HFFc6 (cell line): ENCODE measurements around the gene ATP6V1D. TPM values are rescaled to one million over a fixed set of nuclear protein-coding genes. Genes with fewer than 3 reads are reported as not detected.
"Not testable (repeated sequence)": the region's sequence is repeated elsewhere in the genome, so short reads cannot be mapped to it uniquely, and the experiment has no call there.

Source experiments
- DNase-seq: peaks from one replicate; pipeline ENCODE4 v3.0.0-alpha.2; 2018
- H3K27ac Mint-ChIP-seq: 2 replicates; pipeline ENCODE4 v1.8.0; 2020; ENCODE audit warnings: mild to moderate bottlenecking, mixed read lengths
- H3K27me3 Mint-ChIP-seq: 2 replicates; pipeline ENCODE4 v1.8.0; 2021; ENCODE audit warnings: mild to moderate bottlenecking, moderate library complexity, mixed read lengths; ENCODE audit not compliant: insufficient read depth
- H3K36me3 Mint-ChIP-seq: 2 replicates; pipeline ENCODE4 v1.8.0; 2021; ENCODE audit warnings: low read depth, mixed read lengths
- H3K4me1 Mint-ChIP-seq: 2 replicates; pipeline ENCODE4 v1.8.0; 2020; ENCODE audit warnings: low read depth, mixed read lengths
- H3K4me3 Mint-ChIP-seq: 2 replicates; pipeline ENCODE4 v1.8.0; 2020; ENCODE audit warnings: mild to moderate bottlenecking, moderate library complexity, mixed read lengths
- H3K9me3 Mint-ChIP-seq: 2 replicates; pipeline ENCODE4 v1.8.0; 2020; ENCODE audit warnings: mild to moderate bottlenecking, mixed read lengths
- CTCF ChIP-seq: fragments of 200-600 bp; sonication (generic); IDR thresholded peaks from 2 replicates; pipeline ENCODE4 v1.5.0; 2021; ENCODE audit warnings: antibody characterized with exemption, mild to moderate bottlenecking
- total RNA-seq, 6 experiments: library from RNA; stranded (reverse); fragmentation: NEBNext Ultra II Directional; extraction: Animal tissue kit (Norgen Biotek cat#: 25700); gene quantifications; 2 replicates in 1 of 6; 3 replicates in 5 of 6; pipeline ENCODE4 v1.2.3, GENCODE V29; 2021

Gene ATP6V1D
- total RNA-seq, 6 experiments from 2014 or later = 135 to 167 (median 150) TPM

GRCh38 chr14:67335781-67336180, 23.8 kb downstream of the ATP6V1D start:
- Mint-ChIP-seq H3K4me1 (peaks cover 18% of the 10 kb centered on the region), H3K27me3 (peaks cover 1% of the 10 kb centered on the region), H3K4me3 (no peak overlapping the region), H3K9me3 (no peaks in the 10 kb centered on the region), H3K27ac (no peak overlapping the region), H3K36me3 (peaks cover 45% of the 10 kb centered on the region)
- TF ChIP-seq CTCF = peak; percentile 80
- peak; percentile 19 for DNase-seq

DNA sequence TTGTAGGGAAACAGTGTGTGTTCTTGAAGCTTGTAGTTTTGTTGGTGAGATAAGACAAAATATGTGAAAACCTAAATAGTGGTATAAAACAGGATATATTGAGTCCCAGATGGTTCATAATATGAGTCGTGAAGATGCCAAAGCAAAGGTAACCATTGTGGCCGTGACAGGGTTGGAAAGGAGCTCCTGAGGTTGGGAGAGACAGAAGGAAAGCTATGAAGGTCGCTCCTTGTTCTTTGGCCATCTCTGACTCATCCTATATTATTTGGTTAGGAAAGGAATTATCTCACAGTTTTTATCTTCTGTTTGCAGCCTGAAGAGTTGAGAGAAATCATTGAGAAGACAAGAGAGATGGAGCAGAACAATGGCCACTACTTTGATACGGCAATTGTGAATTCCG, 27.1 kb downstream of the ATP6V1D start:
- H3K4me1 Mint-ChIP-seq = peaks cover 18% of the 10 kb centered on the region
- H3K36me3 Mint-ChIP-seq = peaks cover 57% of the 10 kb centered on the region
- peak overlapping the region; percentile 54 for H3K27ac Mint-ChIP-seq
- H3K27me3 Mint-ChIP-seq = peaks cover 1% of the 10 kb centered on the region; the same call in 1 of the 2 replicates
- no peak for DNase-seq
- no peak for TF ChIP-seq CTCF
- H3K9me3 Mint-ChIP-seq = no peaks in the 10 kb centered on the region
- 0 out of 2 replicates have a peak overlapping the region, but pooled peaks have one; percentile 4 for H3K4me3 Mint-ChIP-seq

DNA sequence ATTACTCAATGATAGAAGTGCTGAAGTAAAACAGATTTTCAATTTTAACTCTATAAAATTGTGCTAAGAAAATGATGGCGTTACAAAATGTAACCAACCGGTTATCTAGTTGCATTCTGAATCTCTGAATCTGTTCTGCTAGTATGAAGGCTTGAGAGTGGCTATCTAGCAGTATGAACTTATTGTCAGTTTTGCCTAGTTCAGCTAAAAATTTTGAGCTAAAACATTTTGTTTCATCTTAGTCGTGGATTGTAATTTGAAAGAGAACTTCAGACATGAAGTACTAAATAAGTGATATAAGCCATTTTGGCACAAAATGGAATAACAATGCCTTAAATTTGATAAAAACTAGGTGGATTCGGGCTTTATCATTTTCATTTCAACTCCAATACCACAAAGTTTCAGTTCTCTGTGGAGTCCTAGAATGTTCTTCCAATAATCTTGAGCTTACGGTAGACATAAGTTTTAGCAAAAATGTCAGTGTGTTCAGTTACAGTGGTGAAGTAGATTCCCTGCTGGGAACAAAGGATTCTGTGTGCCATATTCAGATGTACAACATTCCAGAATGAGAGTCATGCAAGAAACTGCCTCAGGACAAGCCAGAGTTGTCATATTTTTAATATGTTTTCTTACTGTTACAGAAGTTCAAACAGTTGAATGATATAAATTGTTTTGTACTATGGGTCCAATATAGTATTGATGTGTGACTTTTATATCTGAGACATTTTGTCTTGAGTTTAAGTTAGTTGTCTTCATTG, 28.1 kb downstream of the ATP6V1D start:
- peaks cover 18% of the 10 kb centered on the region for H3K4me1 Mint-ChIP-seq
- H3K4me3 Mint-ChIP-seq = no peak overlapping the region
- H3K36me3 Mint-ChIP-seq = peaks cover 66% of the 10 kb centered on the region
- H3K27me3 Mint-ChIP-seq = peaks cover 1% of the 10 kb centered on the region; the same call in 1 of the 2 replicates
- peak; percentile 27 for DNase-seq
- TF ChIP-seq CTCF = no peak
- no peaks in the 10 kb centered on the region for H3K9me3 Mint-ChIP-seq
- H3K27ac Mint-ChIP-seq = peak overlapping the region; percentile 54

DNA sequence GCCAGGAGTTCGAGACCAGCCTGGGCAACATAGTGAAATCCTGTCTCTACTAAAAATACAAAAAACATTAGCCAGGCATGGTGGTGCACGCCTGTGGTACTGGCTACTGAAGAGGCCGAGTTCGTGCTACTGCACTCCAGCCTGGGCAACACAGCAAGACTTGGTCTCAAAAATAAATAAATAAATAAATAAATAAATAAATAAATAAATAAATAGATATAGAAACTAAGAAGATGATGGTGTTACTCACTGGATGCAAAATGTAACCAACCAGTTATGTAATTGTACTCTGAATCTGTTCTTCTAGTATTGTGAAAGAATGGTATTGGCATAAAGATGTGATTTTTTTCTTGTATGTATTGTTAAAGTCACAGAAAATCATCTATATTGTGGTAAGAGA, 29.9 kb downstream of the ATP6V1D start:
- Mint-ChIP-seq H3K36me3 (peaks cover 61% of the 10 kb centered on the region), H3K4me1 (peaks cover 18% of the 10 kb centered on the region)
- not testable (repeated sequence) for H3K4me3 Mint-ChIP-seq, H3K9me3 Mint-ChIP-seq, H3K27ac Mint-ChIP-seq, DNase-seq, H3K27me3 Mint-ChIP-seq

DNA sequence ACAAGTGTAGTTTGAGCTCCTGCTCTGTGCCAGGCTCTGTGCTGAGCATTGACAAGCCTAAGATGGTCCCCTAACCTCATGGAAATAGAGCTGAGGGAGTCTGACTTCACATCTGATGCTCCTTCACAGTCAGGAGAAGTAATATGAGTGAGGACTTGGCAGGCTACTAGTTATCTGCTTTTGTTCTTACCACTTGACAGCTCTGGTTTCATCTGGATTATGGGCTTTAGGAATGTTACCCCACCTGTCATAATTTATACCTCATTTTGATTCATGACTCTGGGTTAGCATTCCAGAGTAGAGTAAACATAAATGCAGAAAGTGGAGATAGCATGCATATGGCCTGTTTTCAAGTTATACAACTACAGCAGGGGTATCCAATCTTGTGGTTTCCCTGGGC, 40.5 kb downstream of the ATP6V1D start:
- no peak for DNase-seq
- H3K27me3 Mint-ChIP-seq = peaks cover 1% of the 10 kb centered on the region
- no peak overlapping the region for H3K27ac Mint-ChIP-seq
- H3K4me3 Mint-ChIP-seq = no peak overlapping the region
- H3K4me1 Mint-ChIP-seq = no peaks in the 10 kb centered on the region
- H3K9me3 Mint-ChIP-seq = no peaks in the 10 kb centered on the region
- peaks cover 9% of the 10 kb centered on the region for H3K36me3 Mint-ChIP-seq
- TF ChIP-seq CTCF = no peak

GRCh38 chr14:67317822-67318221, 41.8 kb downstream of the ATP6V1D start:
- no peaks in the 10 kb centered on the region for H3K9me3 Mint-ChIP-seq
- no peak for DNase-seq
- TF ChIP-seq CTCF = no peak
- no peak overlapping the region for H3K4me3 Mint-ChIP-seq
- H3K36me3 Mint-ChIP-seq = peaks cover 12% of the 10 kb centered on the region
- no peaks in the 10 kb centered on the region for H3K4me1 Mint-ChIP-seq
- peaks cover 1% of the 10 kb centered on the region for H3K27me3 Mint-ChIP-seq
- no peak overlapping the region for H3K27ac Mint-ChIP-seq
